NCI-H2081 treated with DMSO at 0.1 percent for 48 hours (cell line): ENCODE measurements around the gene OR2C3.
"Not testable (repeated sequence)": the region's sequence is repeated elsewhere in the genome, so short reads cannot be mapped to it uniquely, and the experiment has no call there.

Experiments used
- DNase-seq: peaks from one replicate; lab custom pipeline; 2025; lab: John Stamatoyannopoulos, UW

OR2C3 gene

GRCh38 chr1:247517795-247518612 is 18.2 kb downstream of the OR2C3 start:
- no peak for DNase-seq

DNA sequence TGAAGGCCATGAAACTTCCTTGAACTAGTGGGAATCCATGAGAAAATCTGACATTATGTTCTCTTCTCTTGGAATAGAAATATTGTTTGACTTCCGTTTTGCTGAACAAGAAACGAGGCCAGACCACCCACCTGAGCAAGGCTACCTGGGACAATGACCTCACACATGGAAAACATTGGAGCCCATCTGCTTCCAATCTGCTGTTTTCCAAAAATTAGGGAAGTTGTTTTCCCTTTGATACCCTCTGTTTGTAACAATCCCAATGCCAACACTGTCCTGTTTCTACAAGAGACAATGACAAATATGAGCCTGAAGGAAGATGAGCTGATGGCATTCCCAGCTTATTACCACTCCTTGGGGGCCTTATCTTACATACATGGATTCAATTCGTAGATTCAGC is 29.4 kb downstream of the OR2C3 start:
- DNase-seq, result no peak

DNA sequence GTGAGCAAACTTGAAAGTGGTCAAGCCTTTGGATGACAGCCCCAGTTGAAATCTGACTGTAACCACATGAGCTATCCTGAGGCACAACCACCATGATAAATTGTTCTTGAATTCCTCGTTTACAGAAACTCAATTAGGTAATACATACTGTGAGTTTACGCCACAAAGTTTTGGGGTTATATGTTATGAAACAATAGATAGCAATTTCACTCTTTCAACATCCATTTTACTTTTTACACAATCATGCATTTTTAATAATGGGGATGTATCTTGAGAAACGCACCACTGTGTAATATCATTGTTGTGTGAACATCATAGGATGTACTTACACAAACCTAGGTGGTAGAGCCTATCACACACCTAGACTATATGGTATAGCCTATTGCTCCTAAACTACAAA is 35.4 kb downstream of the OR2C3 start:
- DNase-seq, result no peak

- DNase-seq, result no peak
Measured at GRCh38 chr1:247496581-247497285, 39.5 kb downstream of the OR2C3 start.

- DNase-seq, result no peak
Measured at GRCh38 chr1:247494767-247495166, 41.5 kb downstream of the OR2C3 start.

GRCh38 chr1:247493106-247493505 is 43.1 kb downstream of the OR2C3 start:
- DNase-seq, result no peak

DNA sequence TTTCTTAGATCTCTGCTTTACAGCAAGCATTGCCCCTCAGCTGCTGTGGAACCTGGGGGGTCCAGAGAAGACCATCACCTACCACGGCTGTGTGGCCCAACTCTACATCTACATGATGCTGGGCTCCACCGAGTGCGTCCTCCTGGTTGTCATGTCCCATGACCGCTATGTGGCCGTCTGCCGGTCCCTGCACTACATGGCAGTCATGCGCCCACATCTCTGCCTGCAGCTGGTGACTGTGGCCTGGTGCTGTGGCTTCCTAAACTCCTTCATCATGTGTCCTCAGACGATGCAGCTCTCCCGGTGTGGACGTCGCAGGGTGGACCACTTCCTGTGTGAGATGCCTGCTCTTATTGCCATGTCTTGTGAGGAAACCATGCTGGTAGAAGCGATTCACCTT is 44.9 kb downstream of the OR2C3 start:
- DNase-seq, result no peak

- DNase-seq, result peak; percentile 3
Measured at GRCh38 chr1:247487057-247487456, 49.2 kb downstream of the OR2C3 start.

GRCh38 chr1:247482747-247483146 is 53.5 kb downstream of the OR2C3 start:
- no peak for DNase-seq

- not testable (repeated sequence) for DNase-seq
Measured at GRCh38 chr1:247476328-247477058, 59.7 kb downstream of the OR2C3 start.

- no peak for DNase-seq
Measured at GRCh38 chr1:247475793-247476192, 60.4 kb downstream of the OR2C3 start.
